Testis (tissue), 2 donors: ENCODE results near the gene GPR158.

ENCODE experiments used
- CTCF ChIP-seq, 3 experiments: fragments of 450-650 bp in 2 of 3; fragments of 200-600 bp in 1 of 3; sonication (generic) in 1 of 3; IDR thresholded peaks; one replicate each; pipeline ENCODE4 v1.5.1; 2016 to 2019; ENCODE audit warnings: antibody characterized with exemption in 3 of 3, mild to moderate bottlenecking in 2 of 3, moderate library complexity in 1 of 3
- POLR2A ChIP-seq: fragments of 450-650 bp; IDR thresholded peaks from one replicate; pipeline ENCODE4 v1.6.1; 2017; ENCODE audit warnings: antibody characterized with exemption, mild to moderate bottlenecking, moderate library complexity

- no peak for TF ChIP-seq CTCF (IDR thresholded peaks at IDR 0.05)
- no peak for TF ChIP-seq POLR2A
These were observed 47.4 kb downstream of the GPR158 start for GRCh38 chr10:25222085-25222660.
